ENCODE measurements around the gene PARP14. TPM values are rescaled to one million over a fixed set of nuclear protein-coding genes. Genes with fewer than 3 reads are reported as not detected.

Gene PARP14
- total RNA-seq, 3 donors from 2014 or later (not counting 1 experiment from before 2014, with no cell fraction given), result 77.6 to 92.6 (median 89.9) TPM

- no peaks in the 10 kb centered on the region for H3K9me3 Mint-ChIP-seq
- no peak for TF ChIP-seq CTCF (IDR thresholded peaks at IDR 0.05)
- intact Hi-C loops (cut with micrococcal nuclease), result no loop called here
- WGBS (ENCODE audit: insufficient coverage), result 95% methylated on average over 4 of the region's 5 CpGs
- no peak overlapping the region for H3K4me3 Mint-ChIP-seq
- ATAC-seq (no peak), DNase-seq (no peak)
- H3K9me3 ChIP-seq (ENCODE audit: control insufficient read depth, insufficient read depth, low read length), result no peaks in the 10 kb centered on the region
- H3K36me3 Mint-ChIP-seq, result no peaks in the 10 kb centered on the region
- no peak overlapping the region for H3K27ac Mint-ChIP-seq
- no peaks in the 10 kb centered on the region for H3K27me3 ChIP-seq (ENCODE audit: control insufficient read depth, insufficient read depth, low read length)
- no peaks in the 10 kb centered on the region for H3K4me1 Mint-ChIP-seq
- H3K4me1 ChIP-seq (ENCODE audit: control insufficient read depth, insufficient read depth, low read length), result no peaks in the 10 kb centered on the region
- no peaks in the 10 kb centered on the region for H3K27me3 Mint-ChIP-seq (ENCODE audit: low read depth in 2 of 2)
- H3K4me3 ChIP-seq (ENCODE audit: low read length), result no peak overlapping the region
- no peak overlapping the region for H3K27ac ChIP-seq (ENCODE audit: low read length)
- H3K36me3 ChIP-seq (ENCODE audit: control insufficient read depth, insufficient read depth, low read length), result peaks cover 24% of the 10 kb centered on the region
Observed at GRCh38 chr3:122770521-122771202, 90.0 kb downstream of the PARP14 start.

GRCh38 chr3:122772827-122773226 is 92.2 kb downstream of the PARP14 start:
- WGBS (ENCODE audit: insufficient coverage), result 100% methylated on average over 1 of the region's 1 CpG
- Histone ChIP-seq H3K4me3 (ENCODE audit: low read length) (no peak overlapping the region), H3K27ac (ENCODE audit: low read length) (no peak overlapping the region), H3K4me1 (ENCODE audit: control insufficient read depth, insufficient read depth, low read length) (no peaks in the 10 kb centered on the region), H3K27me3 (ENCODE audit: control insufficient read depth, insufficient read depth, low read length) (no peaks in the 10 kb centered on the region), H3K36me3 (ENCODE audit: control insufficient read depth, insufficient read depth, low read length) (peaks cover 19% of the 10 kb centered on the region), H3K9me3 (ENCODE audit: control insufficient read depth, insufficient read depth, low read length) (no peaks in the 10 kb centered on the region)
- TF ChIP-seq CTCF (IDR thresholded peaks at IDR 0.05), result no peak
- no peak for ATAC-seq
- H3K27me3 Mint-ChIP-seq (ENCODE audit: low read depth in 2 of 2), result no peaks in the 10 kb centered on the region
- H3K9me3 Mint-ChIP-seq, result no peaks in the 10 kb centered on the region
- no peaks in the 10 kb centered on the region for H3K36me3 Mint-ChIP-seq
- intact Hi-C loops (cut with micrococcal nuclease), result no loop called here
- no peak for DNase-seq
- no peak overlapping the region for H3K27ac Mint-ChIP-seq
- H3K4me1 Mint-ChIP-seq, result no peaks in the 10 kb centered on the region
- no peak overlapping the region for H3K4me3 Mint-ChIP-seq

- no peak overlapping the region for H3K27ac Mint-ChIP-seq
- no peak overlapping the region for H3K27ac ChIP-seq (ENCODE audit: low read length)
- H3K4me3 Mint-ChIP-seq, result no peak overlapping the region
- no peak overlapping the region for H3K4me3 ChIP-seq (ENCODE audit: low read length)
- no peaks in the 10 kb centered on the region for H3K27me3 ChIP-seq (ENCODE audit: control insufficient read depth, insufficient read depth, low read length)
- TF ChIP-seq CTCF (IDR thresholded peaks at IDR 0.05), result no peak
- H3K36me3 ChIP-seq (ENCODE audit: control insufficient read depth, insufficient read depth, low read length), result peaks cover 14% of the 10 kb centered on the region
- ATAC-seq (no peak), DNase-seq (no peak)
- H3K4me1 ChIP-seq (ENCODE audit: control insufficient read depth, insufficient read depth, low read length), result no peaks in the 10 kb centered on the region
- H3K9me3 ChIP-seq (ENCODE audit: control insufficient read depth, insufficient read depth, low read length), result no peaks in the 10 kb centered on the region
- WGBS (ENCODE audit: insufficient coverage), result 85% methylated on average over 3 of the region's 3 CpGs
- no peaks in the 10 kb centered on the region for H3K27me3 Mint-ChIP-seq (ENCODE audit: low read depth in 2 of 2)
- H3K9me3 Mint-ChIP-seq, result no peaks in the 10 kb centered on the region
- no peaks in the 10 kb centered on the region for H3K4me1 Mint-ChIP-seq
- H3K36me3 Mint-ChIP-seq, result no peaks in the 10 kb centered on the region
- intact Hi-C loops (cut with micrococcal nuclease), result no loop called here
Observed at GRCh38 chr3:122773944-122774509, 93.4 kb downstream of the PARP14 start.

- Mint-ChIP-seq H3K9me3 (no peaks in the 10 kb centered on the region), H3K4me3 (no peak overlapping the region), H3K36me3 (no peaks in the 10 kb centered on the region), H3K27me3 (ENCODE audit: low read depth in 2 of 2) (no peaks in the 10 kb centered on the region), H3K27ac (no peak overlapping the region), H3K4me1 (no peaks in the 10 kb centered on the region)
- Histone ChIP-seq H3K36me3 (ENCODE audit: control insufficient read depth, insufficient read depth, low read length) (peaks cover 12% of the 10 kb centered on the region), H3K4me3 (ENCODE audit: low read length) (no peak overlapping the region), H3K4me1 (ENCODE audit: control insufficient read depth, insufficient read depth, low read length) (no peaks in the 10 kb centered on the region), H3K27ac (ENCODE audit: low read length) (no peak overlapping the region), H3K27me3 (ENCODE audit: control insufficient read depth, insufficient read depth, low read length) (no peaks in the 10 kb centered on the region), H3K9me3 (ENCODE audit: control insufficient read depth, insufficient read depth, low read length) (no peaks in the 10 kb centered on the region)
- no peak for ATAC-seq
- 93% methylated on average over 3 of the region's 3 CpGs for WGBS (ENCODE audit: insufficient coverage)
- intact Hi-C loops (cut with micrococcal nuclease), result no loop called here
- DNase-seq, result no peak
- no peak for TF ChIP-seq CTCF (IDR thresholded peaks at IDR 0.05)
Observed at GRCh38 chr3:122774564-122774963, 93.9 kb downstream of the PARP14 start.

Measured in natural killer cell (primary cell).